ENCODE measurements around the gene CACNA2D1.

Gene CACNA2D1

DNA sequence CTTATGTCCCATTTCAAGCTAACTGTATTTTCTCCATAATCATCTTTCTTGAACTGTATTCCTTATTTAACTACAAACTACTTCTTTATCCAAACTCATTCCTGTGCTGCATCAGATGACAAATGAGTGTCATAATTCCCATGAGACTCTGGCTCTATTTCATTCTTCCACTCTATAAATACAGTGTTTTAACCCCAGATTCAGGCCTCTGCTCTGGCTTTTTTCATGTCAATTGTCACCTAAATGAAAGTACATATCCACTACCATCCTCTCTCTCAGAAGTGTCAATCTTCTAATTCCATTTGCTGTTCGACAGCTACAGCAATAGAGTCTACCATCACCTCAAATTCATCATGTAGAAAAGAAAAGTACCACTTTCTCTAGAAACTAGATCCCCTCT is 172.7 kb downstream of the CACNA2D1 start:
- no peak for DNase-seq

GRCh38 chr7:82268632-82269031 is 174.9 kb downstream of the CACNA2D1 start:
- DNase-seq: no peak

DNA sequence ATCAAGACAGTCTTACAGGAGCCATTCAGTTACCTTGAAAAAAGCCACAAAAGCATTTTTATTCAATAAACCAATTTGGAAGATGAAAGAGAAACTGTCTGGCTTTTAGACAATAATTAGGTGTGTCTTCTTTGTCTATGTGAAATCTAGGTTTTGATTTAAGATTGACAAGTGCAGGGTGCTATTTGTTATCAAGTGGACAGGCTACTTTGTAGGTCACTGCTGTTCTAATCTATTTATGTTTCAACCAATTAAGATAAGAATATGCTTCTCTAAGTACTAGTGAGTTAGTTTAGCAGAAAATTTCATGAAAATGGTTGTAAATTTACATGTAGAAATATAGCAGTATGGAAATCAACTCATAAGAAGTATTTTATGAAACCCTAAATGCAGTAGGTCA is 177.5 kb downstream of the CACNA2D1 start:
- no peak for DNase-seq

DNA sequence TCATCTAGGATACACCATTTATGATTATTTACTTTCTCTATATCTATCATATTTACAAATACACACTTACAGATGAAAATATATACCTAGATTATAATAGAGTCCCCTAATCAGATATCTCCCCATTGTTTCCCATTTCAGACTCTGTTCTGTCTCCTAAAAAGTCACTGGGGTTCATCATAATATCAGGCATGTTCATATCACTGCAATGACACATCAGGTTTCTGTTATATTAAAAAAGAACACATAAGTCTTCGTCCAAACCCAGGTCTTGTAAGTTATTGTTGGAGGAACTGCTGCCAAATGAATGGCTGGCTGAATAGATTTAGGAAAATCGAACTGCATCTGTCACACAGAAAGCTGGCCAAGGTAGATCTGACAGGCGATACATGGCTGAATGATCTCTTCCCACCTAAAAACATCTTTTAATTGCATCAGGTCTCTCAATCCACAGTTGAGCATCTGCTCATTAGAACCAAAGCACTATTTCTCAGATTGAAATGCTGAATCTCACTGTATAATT is 178.7 kb downstream of the CACNA2D1 start:
- no peak for DNase-seq

DNA sequence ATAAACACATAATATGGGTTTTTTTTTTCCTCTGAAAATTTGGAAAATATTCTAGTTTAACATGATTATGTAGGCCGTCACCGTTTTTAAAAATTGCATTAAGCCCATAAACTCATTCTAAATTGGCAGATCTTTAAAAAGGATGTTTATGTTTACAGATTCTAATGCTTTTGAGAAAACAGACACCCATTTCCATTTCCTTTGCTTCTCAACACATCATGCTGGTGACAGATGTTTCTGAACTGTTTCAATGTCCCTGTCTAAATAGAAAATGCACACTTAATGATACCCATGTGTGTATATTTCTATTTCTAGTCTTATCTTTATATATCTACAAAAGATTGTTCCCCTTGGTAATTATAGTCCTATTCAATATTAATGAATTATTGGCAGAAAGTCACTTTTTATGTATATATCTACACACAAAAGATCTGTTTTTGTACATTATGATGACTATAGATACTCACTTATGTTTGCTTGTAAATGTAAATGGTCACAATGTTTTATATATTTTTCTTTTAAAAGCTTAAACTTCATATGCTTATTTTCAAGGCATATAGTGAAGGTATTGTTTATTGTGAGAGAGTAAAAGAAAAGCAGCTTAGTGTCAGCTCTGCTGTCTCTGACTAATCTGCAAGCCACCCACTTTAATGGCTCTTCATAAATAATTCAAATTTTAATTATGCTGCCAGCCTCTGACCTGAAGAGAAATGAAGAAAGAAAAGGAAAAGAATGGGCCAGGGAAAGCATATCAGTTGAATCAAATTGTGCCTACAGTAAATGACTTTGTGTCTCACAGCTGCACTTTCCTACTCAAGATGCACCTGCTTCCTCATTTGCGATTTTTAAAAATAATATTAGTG is 179.4 kb downstream of the CACNA2D1 start:
- no peak for DNase-seq

DNA sequence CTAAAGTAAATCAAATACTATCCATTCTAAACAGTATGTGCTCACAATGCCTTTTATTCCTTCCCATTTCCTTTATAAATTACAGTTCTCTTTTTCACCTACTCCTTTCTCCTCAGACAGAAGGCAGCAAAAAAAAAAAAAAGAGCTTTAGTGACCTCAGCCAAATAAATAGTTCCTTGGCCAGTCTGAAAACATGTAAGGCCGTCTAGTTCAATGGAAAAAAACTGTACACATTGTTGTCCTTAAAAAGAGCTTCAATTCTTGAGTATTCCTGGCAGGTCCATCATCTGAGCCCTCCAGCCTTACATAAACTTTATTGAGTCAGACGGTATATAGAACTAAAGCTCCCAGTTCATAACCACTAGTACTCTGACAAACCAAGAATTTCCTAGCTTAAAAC is 185.4 kb downstream of the CACNA2D1 start:
- no peak for DNase-seq

GRCh38 chr7:82257118-82257695 is 186.4 kb downstream of the CACNA2D1 start:
- no peak for DNase-seq

GRCh38 chr7:82255706-82256105 is 187.9 kb downstream of the CACNA2D1 start:
- no peak for DNase-seq

DNA sequence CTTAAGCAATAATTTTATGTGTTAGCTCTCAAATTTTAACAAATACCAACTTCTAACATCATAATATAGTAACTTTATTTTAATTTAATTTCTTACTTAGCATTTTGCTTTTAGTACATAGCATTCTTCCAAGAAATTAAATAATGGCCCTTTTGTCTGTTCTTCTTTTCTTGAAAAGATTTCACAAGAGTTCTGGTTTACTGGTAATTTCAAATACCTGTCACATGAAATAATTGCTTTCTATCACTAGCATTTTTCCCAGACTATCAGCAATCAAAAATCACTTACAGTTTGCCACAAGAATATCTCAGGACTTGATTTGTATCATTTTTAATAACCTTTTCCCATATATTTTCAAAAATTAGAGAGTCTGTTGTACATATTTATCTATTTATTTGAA is 193.0 kb downstream of the CACNA2D1 start:
- no peak for DNase-seq

DNA sequence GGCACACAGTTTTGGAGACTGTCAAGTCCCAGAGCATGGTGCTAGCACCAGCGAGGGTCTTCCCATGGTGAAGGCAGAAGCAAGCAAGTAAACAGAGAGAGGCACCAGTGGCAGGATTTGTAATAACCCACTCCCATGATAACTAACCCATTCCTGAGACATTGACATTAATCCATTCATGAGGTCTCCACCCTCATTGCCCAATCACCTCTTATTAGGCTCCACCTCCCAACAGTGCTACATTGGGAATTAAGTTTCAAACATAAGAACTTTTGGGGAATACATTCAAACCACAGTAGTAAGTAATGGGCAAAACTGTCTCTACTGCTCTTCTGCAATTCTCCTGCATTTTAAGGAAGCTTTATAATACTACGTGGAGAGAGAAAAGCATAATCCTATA is 193.6 kb downstream of the CACNA2D1 start:
- DNase-seq: no peak

GRCh38 chr7:82247814-82248433 is 195.7 kb downstream of the CACNA2D1 start:
- no peak for DNase-seq

DNA sequence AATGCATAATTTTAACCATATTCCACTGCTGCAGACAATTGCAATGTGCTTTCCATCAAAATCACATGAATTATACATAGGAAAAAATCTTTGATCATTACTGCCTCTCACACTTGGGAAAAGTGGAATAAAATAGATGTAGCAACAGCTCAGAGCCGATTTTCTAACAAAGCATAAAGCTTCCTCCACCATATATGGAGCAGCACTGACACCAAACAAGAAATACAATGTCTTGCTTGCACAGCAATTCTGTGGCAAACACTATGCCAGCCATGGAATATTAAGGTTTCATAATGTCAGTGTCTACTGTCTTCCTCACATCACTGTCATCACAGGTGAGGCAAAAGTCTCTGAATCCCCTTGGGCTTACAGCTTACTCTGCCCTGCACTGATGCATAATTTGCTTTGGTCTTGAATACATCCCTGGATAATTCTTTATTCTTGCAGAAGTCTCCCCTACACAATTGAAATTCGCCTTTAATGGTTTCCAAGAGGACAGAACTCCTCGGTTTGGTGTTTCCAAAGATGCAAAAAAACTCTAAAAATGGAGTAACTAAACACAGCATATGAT is 198.5 kb downstream of the CACNA2D1 start:
- no peak for DNase-seq

GRCh38 chr7:82241356-82241755 is 202.2 kb downstream of the CACNA2D1 start:
- no peak for DNase-seq

DNA sequence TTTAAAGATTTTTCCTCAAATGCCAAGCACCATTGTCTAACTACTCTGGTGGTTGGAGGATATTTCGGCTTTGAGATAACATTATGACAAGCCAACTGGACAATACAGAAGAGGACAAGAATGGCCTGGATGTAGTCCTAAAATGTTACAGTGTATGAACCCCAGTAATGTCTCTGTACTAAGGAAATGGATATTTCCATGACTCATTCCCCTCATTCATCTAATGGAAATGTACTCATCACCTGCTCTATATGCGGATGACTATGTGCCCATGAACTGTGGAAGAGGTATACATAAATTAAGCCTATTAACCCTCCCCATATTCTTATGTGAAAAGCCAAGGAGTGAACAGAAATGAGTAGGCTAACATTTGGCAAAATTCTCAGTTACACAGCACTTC is 207.9 kb downstream of the CACNA2D1 start:
- DNase-seq: no peak

GRCh38 chr7:82234457-82235049 is 209.0 kb downstream of the CACNA2D1 start:
- DNase-seq: no peak

GRCh38 chr7:82230811-82231581 is 212.6 kb downstream of the CACNA2D1 start:
- DNase-seq: no peak

GRCh38 chr7:82229164-82229563 is 214.4 kb downstream of the CACNA2D1 start:
- no peak for DNase-seq

DNA sequence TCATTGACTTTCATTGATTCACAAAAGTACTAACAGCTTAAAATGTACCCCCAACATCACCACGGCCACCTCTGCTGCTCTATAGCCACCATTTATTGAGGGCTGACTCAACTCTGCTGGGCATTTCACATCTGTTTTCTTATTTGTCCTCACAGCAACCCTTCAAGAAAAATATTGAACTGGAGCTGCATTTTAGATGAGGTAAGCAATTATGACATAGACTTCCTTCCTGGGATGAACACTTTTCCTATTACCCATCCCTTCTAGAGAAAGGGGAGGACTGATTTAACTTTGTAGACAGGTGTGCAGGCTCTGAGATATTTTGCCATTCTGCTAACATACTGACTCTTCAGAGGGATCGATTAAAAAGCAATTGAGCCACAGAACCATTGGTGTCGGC is 217.4 kb downstream of the CACNA2D1 start:
- DNase-seq: no peak

GRCh38 chr7:82224529-82224928 is 219.0 kb downstream of the CACNA2D1 start:
- DNase-seq: no peak

GRCh38 chr7:82223580-82223979 is 220.0 kb downstream of the CACNA2D1 start:
- no peak for DNase-seq

- DNase-seq: no peak
Measured at GRCh38 chr7:82221152-82221674, 222.4 kb downstream of the CACNA2D1 start.

DNA sequence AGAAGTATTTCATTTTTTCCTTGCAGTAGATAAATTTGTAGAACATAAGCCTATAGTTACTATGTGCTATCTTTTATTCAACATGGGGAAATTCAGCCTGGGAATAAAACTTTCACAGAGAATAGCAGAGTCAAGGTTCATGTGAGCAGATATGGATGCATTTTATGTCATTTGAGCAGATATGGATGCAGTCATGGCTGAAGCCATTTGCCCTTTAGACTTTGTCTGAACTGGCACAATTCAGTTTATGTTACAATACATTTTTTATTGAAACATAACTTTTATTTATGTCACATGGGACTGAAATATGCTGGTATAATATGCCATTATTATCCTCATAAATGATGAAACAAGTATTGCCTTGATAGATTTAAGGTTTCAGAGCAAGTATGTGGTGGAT is 231.1 kb downstream of the CACNA2D1 start:
- DNase-seq: no peak

All from activated CD4-positive, alpha-beta T cell treated with anti-CD3 and anti-CD28 coated beads for 48 hours (primary cell).